Hepatic stellate cell (primary cell): ENCODE results near the gene CREBRF.
A peak's percentile ranks its signal among the peaks of the same experiment; 100 is the strongest.
"Not testable (repeated sequence)": the region's sequence is repeated elsewhere in the genome, so short reads cannot be mapped to it uniquely, and the experiment has no call there.

Source experiments
- DNase-seq: peaks from one replicate; pipeline ENCODE4 v3.0.0; 2011; ENCODE audit warnings: low spot score

Gene CREBRF

DNA sequence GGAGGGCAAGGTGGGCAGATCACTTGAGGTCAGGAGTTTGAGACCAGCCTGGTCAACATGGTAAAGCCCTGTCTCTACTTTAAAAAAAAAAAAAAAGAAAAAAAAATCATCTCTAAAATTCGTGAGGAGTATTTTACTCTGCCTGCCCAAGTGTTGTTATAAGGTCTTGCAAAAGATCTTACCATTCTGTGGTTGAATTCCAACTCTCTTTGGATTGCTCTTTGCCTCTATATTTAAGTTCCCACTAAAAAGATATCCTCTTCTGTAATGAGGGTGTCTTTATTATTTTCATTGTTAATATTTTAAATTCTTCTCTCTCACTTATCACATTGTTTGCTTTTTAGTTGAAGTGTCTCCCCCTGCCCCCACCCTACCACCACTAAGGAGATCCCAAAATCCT is 33.4 kb downstream of the CREBRF start:
- DNase-seq: no peak

DNA sequence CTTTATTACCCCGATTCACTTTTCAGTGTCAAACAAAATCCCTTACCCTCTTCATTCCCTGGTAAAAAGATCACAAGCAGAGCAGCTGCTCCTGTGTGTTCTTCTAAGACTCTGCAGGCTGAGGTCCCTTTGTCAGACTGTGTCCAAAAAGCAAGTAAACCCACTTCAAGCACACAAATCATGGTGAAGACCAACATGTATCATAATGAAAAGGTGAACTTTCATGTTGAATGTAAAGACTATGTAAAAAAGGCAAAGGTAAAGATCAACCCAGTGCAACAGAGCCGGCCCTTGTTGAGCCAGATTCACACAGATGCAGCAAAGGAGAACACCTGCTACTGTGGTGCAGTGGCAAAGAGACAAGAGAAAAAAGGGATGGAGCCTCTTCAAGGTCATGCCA is 34.5 kb downstream of the CREBRF start:
- no peak for DNase-seq

DNA sequence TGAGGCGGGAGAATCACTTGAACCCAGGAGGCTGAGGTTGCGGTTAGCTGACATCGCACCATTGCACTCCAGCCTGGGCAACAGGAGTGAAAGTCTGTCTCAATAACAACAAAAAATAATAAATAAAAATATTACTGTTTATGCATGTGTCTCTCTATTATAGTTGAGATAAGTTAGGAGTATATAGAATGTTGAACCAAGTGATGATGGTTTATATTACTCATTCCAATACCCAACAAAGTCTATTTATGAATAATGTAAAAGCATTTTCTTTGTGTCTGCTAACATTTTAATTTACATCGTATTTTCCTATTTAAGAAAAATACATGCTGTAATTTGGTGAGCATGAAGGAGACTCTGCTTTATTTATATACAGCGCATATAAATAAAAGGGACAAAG is 35.8 kb downstream of the CREBRF start:
- DNase-seq: no peak

DNA sequence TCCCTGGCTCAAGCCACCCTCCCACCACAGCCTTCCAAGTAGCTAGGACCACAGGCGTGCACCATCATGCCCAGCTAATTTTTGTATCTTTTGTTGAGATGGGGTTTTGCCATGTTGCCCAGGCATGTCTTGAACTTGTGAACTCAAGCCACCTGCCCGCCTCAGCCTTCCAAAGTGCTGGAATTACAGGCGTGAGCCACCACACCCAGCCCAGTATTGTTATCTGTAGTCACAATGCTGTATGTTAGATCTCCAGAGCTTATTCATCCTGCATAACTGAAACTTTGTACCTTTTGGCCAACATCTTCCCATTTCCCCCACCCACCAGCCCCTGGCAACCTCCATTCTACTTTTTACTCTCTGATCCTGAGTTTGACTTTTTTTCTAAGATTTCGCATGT is 37.5 kb downstream of the CREBRF start:
- no peak for DNase-seq

DNA sequence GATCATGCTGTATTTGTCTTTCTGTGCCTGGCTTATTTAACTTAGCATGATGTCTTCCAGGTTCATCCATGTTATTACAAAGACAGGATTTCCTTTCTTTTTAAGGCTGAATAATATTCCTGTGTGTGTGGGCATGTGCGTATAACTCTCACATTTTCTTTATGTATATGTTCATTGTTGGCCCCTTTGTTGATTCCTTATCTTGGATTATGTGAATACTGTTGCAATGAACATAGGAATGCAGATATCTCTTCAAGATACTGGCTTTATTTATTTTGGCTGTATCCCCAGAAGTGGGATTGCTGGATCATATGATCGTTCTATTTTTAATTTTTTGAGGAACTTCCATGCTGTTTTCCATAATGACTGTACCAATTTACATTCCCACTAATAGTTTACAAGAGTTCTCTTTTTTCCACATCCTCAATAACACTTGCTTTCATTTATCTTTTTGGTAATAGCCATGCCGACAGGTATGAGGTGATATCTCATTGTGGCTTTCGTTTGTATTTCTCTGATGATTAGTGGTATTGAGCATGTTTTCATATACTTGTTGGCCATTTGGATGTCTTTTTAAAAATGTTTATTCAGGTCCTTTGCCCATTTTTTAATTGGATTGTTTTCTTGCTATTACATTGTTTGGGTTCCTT is 38.0 kb downstream of the CREBRF start:
- peak; percentile 18 for DNase-seq

DNA sequence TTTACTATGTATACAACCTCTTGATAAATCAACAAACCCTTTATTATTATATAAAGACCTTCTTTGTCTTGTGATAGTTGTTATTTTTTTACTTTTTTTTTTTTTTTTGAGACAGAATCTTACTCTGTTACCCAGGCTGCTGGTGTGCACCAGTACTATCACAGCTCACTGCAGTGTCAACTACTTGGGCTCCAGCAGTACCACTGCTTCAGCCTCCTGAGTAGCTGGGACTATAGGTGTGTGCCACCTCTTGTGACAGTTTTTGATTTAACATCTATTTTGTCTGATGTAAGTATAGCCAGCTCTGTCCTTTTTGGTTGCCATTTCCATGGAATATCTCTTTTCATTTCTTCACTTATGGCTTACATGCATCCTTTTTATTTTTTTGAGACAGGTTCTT is 42.6 kb downstream of the CREBRF start:
- DNase-seq: no peak

DNA sequence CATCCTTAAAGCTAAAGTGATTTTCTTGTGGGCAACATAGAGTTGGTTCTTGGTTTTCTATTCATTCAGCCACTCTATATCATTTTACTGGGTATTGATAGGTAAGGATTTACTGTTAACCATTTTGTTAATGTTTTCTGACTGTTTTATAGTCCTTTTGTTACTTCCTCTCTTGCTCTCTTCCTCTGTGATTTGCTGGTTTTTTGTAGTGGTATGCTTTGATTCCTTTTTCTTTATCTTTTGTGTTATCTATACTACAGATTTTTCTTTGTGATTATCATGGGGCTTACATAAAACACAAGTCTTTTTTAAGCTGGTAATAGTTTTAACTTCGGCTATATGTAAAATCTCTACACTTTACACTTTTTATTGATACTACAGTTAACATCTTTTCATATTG is 43.3 kb downstream of the CREBRF start:
- DNase-seq: no peak

DNA sequence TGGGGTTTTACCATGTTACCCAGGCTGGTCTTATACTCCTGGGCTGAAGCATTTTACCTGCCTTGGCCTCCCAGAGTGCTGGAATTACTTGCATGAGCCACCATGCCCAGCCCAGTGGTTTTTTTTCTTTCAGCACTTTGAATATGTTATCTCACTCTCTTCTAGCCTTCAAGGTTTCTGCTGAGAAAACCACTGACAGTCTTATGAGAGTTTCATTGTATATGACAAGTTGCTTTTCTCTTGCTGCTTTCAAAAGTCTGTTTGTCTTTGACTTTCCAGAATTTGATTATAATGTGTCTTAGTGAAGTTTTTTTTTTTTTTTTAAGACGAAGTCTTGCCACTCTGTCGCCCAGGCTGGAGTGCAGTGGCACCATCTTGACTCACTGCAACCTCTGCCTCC is 45.1 kb downstream of the CREBRF start:
- no peak for DNase-seq

DNA sequence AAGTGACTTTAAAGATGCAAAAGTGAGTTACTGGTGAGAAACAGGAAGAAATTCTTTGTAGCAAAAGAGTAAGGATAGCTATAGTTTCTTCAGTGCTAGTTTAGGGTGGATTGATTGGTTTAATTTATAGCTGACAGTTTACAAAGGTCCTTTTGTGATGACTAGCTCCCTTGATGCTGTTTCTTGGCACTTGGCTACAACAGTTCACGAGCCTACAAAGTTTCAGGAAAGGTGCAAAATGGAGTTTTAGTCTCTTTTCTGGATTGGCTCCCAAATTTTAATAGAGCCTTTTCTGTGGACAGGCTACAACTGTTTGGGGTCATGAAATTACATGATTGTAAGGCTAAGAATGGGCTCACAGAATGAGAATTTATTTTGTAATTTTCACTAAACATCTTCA is 47.3 kb downstream of the CREBRF start:
- no peak for DNase-seq

DNA sequence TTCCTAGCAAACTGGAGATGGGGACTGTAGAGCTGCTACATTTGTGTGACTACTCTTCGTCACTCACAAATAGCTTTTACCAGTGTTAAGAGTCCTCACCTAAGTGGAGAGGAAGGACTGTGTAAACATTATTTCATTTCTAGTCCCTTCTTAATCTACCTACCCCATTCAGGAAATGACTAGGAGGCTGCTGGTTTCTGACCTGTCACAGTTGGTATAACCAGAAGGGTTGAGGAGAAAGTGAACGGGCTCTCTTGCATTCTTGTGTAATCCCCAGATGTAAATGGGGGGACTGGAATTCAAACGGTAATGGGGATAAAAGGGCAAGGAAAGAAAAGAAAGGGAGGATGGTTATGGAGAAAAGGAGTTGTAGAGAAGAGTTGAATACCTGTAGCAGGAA is 52.8 kb downstream of the CREBRF start:
- DNase-seq: no peak

DNA sequence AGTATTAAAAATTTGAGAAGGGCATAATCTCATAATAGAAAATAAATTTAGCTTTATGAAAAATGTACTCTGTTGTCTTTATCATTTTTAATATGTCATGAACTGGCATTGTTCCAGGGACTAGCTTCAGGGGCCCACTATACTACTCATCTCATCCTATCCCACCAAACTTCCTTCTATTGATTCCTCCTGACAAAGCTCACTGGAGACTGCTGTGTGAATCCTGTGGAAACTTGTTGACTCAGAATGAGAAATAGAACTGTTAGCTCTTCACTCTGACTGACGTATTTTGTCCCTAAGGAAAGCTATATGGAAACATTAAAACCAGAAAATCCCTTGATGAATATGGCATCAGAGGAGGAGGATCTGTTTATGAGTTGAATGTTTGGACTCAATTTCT is 58.4 kb downstream of the CREBRF start:
- DNase-seq: no peak

DNA sequence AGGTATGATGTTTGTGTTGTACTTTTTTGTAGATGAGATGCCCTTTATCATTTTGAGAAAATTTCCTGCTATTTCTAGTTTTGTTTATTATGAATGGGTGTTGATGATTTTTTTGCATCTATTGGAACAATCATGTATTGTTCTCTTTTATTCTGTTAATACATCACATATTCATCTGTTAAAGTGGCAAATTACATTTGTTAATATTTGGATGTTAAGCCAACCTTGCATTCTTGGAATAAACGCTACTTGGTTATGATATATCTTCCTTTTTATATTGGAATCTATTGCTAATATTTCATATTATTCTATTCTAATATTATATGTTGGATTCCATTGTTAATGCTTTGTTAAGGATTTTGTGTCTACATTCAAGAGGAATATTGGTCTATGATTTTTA is 63.6 kb downstream of the CREBRF start:
- DNase-seq: no peak

DNA sequence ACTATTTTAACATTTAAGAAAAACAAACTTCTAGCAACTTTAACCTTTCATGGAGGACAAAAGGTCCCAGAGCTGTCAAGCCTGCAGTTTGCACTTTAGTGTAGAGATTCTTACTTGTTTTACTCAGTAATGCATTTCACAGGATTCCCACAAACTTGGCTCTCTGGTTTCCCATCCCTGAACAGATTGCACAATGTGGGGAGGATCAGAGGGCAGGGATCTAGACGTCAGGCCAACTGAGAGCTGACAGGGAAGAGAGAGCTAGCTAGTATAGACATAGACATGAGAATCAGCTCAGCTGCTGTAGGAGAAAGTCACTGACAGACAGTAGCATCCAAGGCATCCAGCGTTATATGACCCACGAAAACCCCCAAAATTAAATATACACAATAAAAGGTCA is 67.3 kb downstream of the CREBRF start:
- DNase-seq: no peak

DNA sequence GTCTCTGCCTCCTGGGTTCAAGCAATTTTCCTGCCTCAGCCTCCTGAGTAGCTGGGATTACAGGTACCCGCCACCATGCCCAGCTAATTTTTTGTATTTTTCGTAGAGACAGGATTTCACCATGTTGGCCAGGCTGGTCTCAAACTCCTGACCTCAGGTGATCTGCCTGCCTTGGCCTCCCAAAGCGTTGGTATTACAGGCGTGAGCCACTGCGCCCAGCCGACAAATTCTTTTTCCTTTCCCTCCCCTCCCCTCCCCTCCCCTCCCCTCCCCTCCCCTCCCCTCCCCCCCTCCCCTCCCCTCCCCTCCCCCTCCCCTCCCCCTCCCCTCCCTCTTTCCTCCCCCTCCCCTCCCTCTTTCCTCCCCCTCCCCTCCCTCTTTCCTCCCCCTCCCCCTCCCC is 76.0 kb downstream of the CREBRF start:
- not testable (repeated sequence) for DNase-seq

DNA sequence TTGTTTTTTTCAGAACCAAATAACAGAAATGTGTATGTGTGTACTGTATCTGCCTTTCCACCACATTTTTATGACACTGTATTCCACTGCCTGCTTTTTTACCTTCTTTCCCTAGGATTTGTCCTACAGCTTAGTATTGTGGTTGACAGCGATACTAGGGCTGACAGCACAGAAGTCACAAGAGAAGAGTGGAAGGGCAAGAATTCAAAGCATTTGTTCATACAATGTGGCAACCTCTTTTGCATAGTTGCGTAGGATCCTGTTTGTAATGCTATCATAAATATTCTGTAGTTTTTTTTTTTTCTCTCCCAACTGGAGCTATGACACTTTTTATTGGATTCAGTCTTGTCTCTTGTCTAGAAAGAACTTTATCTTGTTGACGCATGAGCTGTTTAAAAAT is 82.6 kb downstream of the CREBRF start:
- DNase-seq: no peak

DNA sequence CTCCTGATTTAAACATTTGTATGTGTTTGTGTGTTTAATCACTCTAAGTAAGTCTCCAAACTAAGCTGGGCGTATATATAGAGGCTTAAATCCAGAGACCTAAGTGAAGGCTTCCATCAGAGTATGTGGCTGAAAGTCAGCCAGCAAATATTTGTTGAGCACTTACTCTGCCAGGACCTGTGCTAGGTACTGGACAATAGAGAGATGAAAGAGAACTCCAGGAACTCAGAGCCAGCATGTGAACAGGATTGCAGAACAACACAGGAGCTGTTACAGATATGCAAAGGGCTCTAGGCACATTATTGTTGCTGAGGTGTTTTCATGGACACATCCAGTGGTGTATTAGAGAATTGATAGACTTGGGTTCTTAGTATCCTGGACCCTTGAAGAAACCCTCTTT is 83.5 kb downstream of the CREBRF start:
- no peak for DNase-seq

DNA sequence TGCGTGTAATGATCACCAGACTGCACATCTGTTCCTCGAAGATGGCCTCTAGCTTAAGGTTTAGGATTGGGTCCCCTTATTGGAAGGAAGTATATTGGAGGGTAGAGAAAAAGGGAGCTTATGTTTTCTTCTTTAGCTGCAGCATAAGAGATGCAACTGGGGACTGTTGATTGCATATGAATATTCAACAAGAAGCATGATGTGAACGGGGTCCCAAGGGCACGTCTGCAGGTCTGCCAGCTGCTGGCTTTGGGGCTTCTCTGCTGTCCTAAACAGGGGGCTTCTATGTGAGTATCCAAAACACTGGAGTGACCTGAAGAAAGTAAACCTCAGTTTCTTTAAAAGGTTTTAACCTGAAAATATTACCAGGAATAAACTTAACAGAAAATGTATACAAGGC is 84.6 kb downstream of the CREBRF start:
- no peak for DNase-seq

DNA sequence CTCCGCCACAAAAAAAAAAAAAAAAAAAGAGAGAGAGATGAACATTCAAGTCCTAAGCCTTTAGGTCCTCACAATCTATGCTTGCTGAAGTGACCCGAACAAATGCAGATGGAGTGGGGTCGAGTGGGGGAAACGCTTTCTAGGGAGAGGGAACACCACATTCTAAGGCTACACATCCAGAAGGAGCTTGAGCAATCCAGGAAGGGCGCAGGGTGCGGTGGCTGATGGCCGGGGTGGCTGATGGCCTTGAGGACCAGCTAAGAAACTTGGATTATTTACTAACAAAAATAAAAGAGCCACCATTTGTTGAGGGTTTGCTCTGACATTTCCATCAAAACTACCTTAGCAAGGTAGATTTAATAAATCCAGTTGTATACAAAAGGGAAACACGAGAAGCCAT is 87.4 kb downstream of the CREBRF start:
- DNase-seq: no peak

DNA sequence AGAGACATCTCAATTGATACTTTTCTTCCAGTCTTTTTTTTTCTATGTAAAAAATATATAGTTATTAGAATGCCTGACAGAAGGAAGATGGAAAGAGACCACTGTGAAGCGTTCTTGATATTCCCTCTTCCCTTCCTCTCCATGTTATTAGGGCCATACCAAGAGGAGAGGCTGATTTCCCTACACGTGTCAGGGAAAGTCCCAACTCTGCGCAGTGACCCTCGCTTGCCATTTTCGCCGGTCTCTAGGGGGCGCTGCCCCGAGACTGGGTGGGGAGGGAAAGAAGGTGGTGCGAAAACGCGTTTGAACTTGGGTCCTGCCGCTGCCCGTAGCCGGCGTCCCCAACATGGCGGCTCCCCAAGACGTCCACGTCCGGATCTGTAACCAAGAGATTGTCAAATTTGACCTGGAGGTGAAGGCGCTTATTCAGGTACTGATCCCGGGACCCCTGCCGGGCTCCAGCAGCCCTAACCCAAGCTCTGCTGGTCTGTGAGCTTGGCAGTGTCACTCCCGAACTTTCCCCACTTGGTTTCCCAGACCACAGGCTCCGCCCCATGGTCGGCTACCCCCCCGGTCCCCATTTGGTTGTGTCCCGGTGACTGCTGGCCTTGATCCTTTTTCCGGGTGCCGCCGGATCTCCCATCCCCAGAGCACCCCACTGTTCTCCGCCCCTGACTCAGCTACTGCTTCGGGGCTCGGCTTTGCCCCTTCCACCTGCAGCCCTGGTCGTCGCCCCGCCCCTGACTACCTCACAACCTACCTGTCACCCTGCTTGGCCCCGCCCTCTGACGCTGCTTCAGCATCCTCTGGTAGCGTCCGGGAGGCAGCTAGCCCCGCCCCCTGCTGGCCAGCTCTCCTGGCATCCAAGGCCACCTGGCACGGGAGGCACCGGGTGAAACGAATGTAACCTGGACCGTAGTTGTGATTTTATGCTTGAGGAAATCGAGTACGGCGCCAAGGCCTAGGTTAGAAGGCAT is 88.3 kb downstream of the CREBRF start, which contains the start of gene BNIP1:
Gene BNIP1 (plus strand): TSS at position 332 of the 977 bp plus-strand sequence. CDS start 15 bp downstream, at position 347.
- peak; percentile 95 for DNase-seq

DNA sequence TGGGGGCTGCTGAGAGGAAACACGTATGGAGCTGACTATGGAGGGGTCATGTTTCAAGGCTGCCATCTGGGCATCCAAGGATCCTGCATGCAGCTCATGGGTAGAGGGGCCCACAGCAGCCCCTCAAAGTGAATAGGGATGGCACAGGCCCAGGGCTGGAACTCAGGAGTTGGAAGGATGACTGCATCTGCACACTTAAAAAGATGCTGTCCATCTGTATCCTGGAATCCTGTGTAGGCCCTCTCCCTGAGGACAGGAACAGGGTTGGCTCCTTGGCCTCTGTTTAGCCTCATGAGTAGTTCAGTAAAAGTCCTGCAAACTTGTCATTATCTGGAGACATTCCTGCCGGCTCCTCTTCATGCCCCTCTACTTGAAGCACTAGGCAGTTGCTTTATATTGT is 92.2 kb downstream of the CREBRF start:
- DNase-seq: no peak

DNA sequence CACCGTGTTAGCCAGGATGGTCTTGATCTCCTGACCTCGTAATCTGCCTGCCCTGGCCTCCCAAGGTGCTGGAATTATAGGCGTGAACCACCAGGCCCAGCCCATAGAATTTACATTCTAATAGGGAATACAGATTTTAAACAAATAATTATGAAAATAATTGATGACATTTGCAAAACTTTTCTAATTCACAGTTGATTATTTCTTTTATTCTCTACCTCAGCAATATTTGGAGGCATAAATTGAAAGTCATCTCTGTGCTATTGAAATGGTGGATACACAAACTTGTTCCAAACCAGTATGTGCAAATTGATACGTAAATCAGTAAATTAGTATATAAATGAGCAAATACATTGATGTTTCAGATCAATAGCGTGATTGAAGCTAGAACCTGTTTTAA is 96.4 kb downstream of the CREBRF start:
- DNase-seq: no peak

DNA sequence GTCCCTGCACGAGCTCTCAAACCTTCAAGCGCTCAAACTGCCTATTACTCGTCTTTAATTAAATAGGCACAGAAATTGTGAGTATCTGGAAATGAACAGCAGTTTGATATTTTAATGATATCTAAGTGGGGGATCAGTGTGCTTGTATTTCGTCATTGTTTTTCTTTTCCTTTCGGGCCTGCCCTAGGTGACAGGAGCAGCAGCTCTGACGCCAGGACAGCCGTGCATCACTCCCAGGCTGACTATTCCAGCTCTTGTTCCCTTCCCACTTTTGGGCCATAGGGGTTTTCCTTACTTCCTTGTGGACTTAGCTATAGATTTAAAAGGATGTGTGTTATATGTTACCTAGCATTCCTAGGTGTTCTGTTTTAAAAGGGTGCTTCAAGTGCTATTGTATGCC is 97.7 kb downstream of the CREBRF start:
- no peak for DNase-seq

DNA sequence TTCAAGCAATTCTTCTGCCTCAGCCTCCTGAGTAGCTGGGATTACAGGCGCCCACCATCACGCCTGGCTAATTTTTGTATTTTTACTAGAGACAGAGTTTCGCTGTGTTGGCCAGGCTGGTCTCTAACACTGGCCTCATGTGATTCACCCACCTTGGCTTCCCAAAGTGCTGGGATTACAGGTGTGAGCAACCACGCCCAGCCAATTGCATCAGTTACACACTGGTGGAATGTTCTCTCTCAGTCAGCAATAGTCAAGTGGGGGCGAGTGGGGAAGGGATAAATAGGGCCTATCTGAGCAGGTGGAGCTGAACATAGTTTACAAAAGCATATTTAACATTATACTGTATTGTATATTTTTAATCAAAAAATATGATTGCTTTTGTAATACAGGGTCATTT is 98.5 kb downstream of the CREBRF start:
- not testable (repeated sequence) for DNase-seq
